HCT116 (cell line): Measurements from ENCODE around the gene ORC3. TPM values are rescaled to one million over a fixed set of nuclear protein-coding genes. Genes with fewer than 3 reads are reported as not detected.

Source experiments
- ATAC-seq: fragments of 200-7000 bp; cut with Tn5 transposase; 2 replicates; pipeline ENCODE4 v1.9.1; 2020; ENCODE audit warnings: mild to moderate bottlenecking, moderate library complexity
- BruUV-seq: library from RNA; stranded (reverse); fragments of 400-500 nt; replicated peaks from 2 replicates; lab custom pipeline; 2021; lab: Mats Ljungman, UMichigan
- CTCF ChIA-PET: fragments of 300-600 bp; sonication (Branson Sonifier 250); formaldehyde crosslinking; loops from one replicate; lab custom pipeline; 2021; ENCODE audit warnings: antibody characterized with exemption; lab: Charles Lee
- POLR2A ChIA-PET: fragments of 300-600, 350-600 bp; sonication (Branson Sonifier 250); formaldehyde crosslinking; loops from one replicate; lab custom pipeline; 2021; ENCODE audit warnings: antibody characterized with exemption; lab: Charles Lee
- RAD21 ChIA-PET, 2 experiments: fragments of 300-600 bp; sonication (Branson Sonifier 250); formaldehyde crosslinking; loops; one replicate each; lab custom pipeline; 2023; ENCODE audit warnings: low total read pairs in 2 of 2; ENCODE audit not compliant: uncharacterized antibody in 2 of 2, unreplicated experiment in 2 of 2, low non-redundant PET in 1 of 2; lab: Charles Lee
- DNase-seq: peaks from one replicate; pipeline ENCODE4 v3.0.0-alpha.2; 2010; ENCODE audit warnings: low read depth, low spot score
- H2AFZ ChIP-seq: fragments of 200-600 bp; shearing (Covaris generic), sonication (generic); 2 replicates; pipeline ENCODE4 v1.6.1; 2017; ENCODE audit warnings: low read depth, mixed run types, mixed read lengths, antibody characterized with exemption, low read length; ENCODE audit not compliant: poor library complexity, severe bottlenecking
- H3K27ac ChIP-seq: 2 replicates; pipeline ENCODE4 v1.5.1; 2012; ENCODE audit warnings: low read depth, low read length
- H3K27me3 ChIP-seq: fragments of 200-600 bp; sonication (generic); 2 replicates; pipeline ENCODE4 v1.6.1; 2016; ENCODE audit warnings: mixed run types, low read length, mixed read lengths; ENCODE audit not compliant: insufficient read depth
- H3K36me3 ChIP-seq, 2 experiments: fragments of 200-500 bp in 1 of 2; fragments of 200-600 bp in 1 of 2; sonication (Bioruptor generic) in 1 of 2; sonication (generic) in 1 of 2; 2 replicates each; pipeline versions ENCODE4 v1.5.1 to v1.6.1; 2014 to 2016; ENCODE audit warnings: low read length in 2 of 2, inconsistent platforms in 1 of 2, mixed read lengths in 1 of 2, mixed run types in 1 of 2; ENCODE audit not compliant: insufficient read depth in 2 of 2, control insufficient read depth in 1 of 2
- H3K4me1 ChIP-seq, 2 experiments: fragments of 200-600 bp in 1 of 2; sonication (generic) in 1 of 2; 2 replicates each; pipeline versions ENCODE4 v1.5.1 to v1.6.1; 2012 to 2017; ENCODE audit warnings: low read length in 2 of 2, inconsistent platforms in 1 of 2, mild to moderate bottlenecking in 1 of 2, mixed read lengths in 1 of 2, mixed run types in 1 of 2, moderate library complexity in 1 of 2; ENCODE audit not compliant: insufficient read depth in 2 of 2, control insufficient read depth in 1 of 2
- H3K4me2 ChIP-seq: fragments of 200-600 bp; sonication (generic); 2 replicates; pipeline ENCODE4 v1.6.1; 2017; ENCODE audit warnings: mixed run types, low read length, mixed read lengths
- H3K4me3 ChIP-seq, 2 experiments: fragments of 200-600 bp in 1 of 2; sonication (generic) in 1 of 2; replicated peaks in 1 of 2; 2 replicates each; pipeline ENCODE4 v1.5.1; 2011 to 2016; ENCODE audit warnings: low read length in 2 of 2, control low read depth in 1 of 2, low read depth in 1 of 2, mild to moderate bottlenecking in 1 of 2, mixed read lengths in 1 of 2, mixed run types in 1 of 2
- H3K79me2 ChIP-seq: fragments of 200-600 bp; sonication (generic); 2 replicates; pipeline ENCODE4 v1.6.1; 2017; ENCODE audit warnings: mild to moderate bottlenecking, mixed run types, low read length, moderate library complexity, mixed read lengths; ENCODE audit not compliant: insufficient read depth
- H3K9ac ChIP-seq: fragments of 200-600 bp; sonication (generic); 2 replicates; pipeline ENCODE4 v1.6.1; 2016; ENCODE audit warnings: low read length, mixed read lengths
- H3K9me2 ChIP-seq: fragments of 200-600 bp; sonication (generic), shearing (Covaris generic); 2 replicates; pipeline ENCODE4 v1.6.1; 2017; ENCODE audit warnings: mixed run types, mild to moderate bottlenecking, moderate library complexity; ENCODE audit not compliant: insufficient read depth
- H3K9me3 ChIP-seq, 2 experiments: fragments of 200-500 bp in 1 of 2; fragments of 200-600 bp in 1 of 2; sonication (Bioruptor generic) in 1 of 2; sonication (generic) in 1 of 2; 2 replicates each; pipeline ENCODE4 v1.6.1; 2014 to 2017; ENCODE audit warnings: low read length in 2 of 2, mixed read lengths in 2 of 2, inconsistent platforms in 1 of 2, low read depth in 1 of 2, mild to moderate bottlenecking in 1 of 2, mixed run types in 1 of 2, moderate library complexity in 1 of 2; ENCODE audit not compliant: control insufficient read depth in 1 of 2, insufficient read depth in 1 of 2
- H4K20me1 ChIP-seq: fragments of 200-600 bp; sonication (generic), shearing (Covaris generic); 2 replicates; pipeline ENCODE4 v1.6.1; 2017; ENCODE audit warnings: mixed run types, mild to moderate bottlenecking, moderate library complexity; ENCODE audit not compliant: insufficient read depth
- EGR1 ChIP-seq: IDR thresholded peaks from 2 replicates; pipeline ENCODE4 v1.6.1; 2012; ENCODE audit warnings: low read depth
- ELF1 ChIP-seq: IDR thresholded peaks from 2 replicates; pipeline ENCODE4 v1.6.1; 2012; ENCODE audit warnings: low read depth, borderline replicate concordance
- EZH2 ChIP-seq: fragments of 200-600 bp; sonication (generic); IDR thresholded peaks from 2 replicates; pipeline ENCODE4 v1.6.1; 2017; ENCODE audit warnings: antibody characterized with exemption, mixed run types
- EZH2phosphoT487 ChIP-seq: fragments of 200-600 bp; IDR thresholded peaks from 2 replicates; pipeline ENCODE4 v1.6.1; 2018; ENCODE audit warnings: antibody characterized with exemption, borderline replicate concordance
- POLR2A ChIP-seq: IDR thresholded peaks from 2 replicates; pipeline ENCODE4 v1.7.0; 2011; ENCODE audit warnings: borderline replicate concordance; ENCODE audit not compliant: insufficient read depth, insufficient read length; ENCODE audit errors: extremely low read depth
- RAD21 ChIP-seq: IDR thresholded peaks from 2 replicates; pipeline ENCODE4 v1.6.1; 2012; ENCODE audit warnings: low read depth, mild to moderate bottlenecking
- ZNF274 ChIP-seq: fragments of 200-500 bp; sonication (Bioruptor generic); IDR thresholded peaks from 2 replicates; pipeline ENCODE4 v1.6.1; 2014; ENCODE audit warnings: mild to moderate bottlenecking, low read depth, low read length, inconsistent platforms
- intact Hi-C: fragments of 100-400 bp; cut with micrococcal nuclease; formaldehyde crosslinking; loops from 2 replicates; pipeline ENCODE4 v1.10.0; 2022
- total RNA-seq: library from RNA; stranded (reverse); gene quantifications from one replicate; pipeline ENCODE4 v1.2.1, GENCODE V29; 2021; ENCODE audit not compliant: unreplicated experiment
- TF ChIP-seq, protein P1 (sequence below): IDR thresholded peaks from 2 replicates; pipeline ENCODE4 v1.6.1; 2011; ENCODE audit warnings: mild to moderate bottlenecking, low read length, moderate library complexity; ENCODE audit not compliant: insufficient replicate concordance; ENCODE audit errors: extremely low read depth
- TF ChIP-seq, protein P2 (sequence below): IDR thresholded peaks from 2 replicates; pipeline ENCODE4 v1.6.1; 2012; ENCODE audit warnings: low read depth
- TF ChIP-seq, protein P3 (sequence below): IDR thresholded peaks from 2 replicates; pipeline ENCODE4 v1.6.1; 2012

The ORC3 gene
- total RNA-seq, 1 experiment from 2014 or later: 34.2 TPM

DNA sequence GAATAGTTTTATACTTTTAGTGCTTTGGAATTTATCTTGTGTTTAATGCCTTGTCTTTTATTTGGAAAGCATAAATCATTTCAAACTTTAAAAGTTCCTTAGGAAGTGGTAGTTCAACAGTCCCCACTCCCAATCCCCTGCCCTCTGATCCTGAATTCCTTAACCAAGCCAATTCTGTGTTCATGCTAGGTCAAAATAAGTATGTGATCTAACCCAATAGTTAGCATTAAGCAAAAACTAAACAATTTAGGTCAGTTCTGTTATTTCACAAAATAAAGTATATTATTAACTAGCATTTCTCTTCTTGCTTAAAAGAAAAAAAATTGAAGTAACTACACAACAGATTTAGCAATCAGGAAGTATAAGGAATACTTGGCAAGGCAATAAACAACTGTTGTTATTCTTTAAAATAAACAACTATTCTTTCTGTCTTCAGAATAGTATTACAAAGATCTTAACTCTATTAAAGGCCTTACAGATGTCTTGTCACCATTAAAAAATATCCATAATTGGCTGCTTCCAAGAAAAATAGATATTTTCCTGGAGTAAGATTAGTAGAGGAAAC is 75.1 kb downstream of the ORC3 start (continued):
- TF ChIP-seq, protein P1, sequence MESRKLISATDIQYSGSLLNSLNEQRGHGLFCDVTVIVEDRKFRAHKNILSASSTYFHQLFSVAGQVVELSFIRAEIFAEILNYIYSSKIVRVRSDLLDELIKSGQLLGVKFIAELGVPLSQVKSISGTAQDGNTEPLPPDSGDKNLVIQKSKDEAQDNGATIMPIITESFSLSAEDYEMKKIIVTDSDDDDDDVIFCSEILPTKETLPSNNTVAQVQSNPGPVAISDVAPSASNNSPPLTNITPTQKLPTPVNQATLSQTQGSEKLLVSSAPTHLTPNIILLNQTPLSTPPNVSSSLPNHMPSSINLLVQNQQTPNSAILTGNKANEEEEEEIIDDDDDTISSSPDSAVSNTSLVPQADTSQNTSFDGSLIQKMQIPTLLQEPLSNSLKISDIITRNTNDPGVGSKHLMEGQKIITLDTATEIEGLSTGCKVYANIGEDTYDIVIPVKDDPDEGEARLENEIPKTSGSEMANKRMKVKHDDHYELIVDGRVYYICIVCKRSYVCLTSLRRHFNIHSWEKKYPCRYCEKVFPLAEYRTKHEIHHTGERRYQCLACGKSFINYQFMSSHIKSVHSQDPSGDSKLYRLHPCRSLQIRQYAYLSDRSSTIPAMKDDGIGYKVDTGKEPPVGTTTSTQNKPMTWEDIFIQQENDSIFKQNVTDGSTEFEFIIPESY: no peak
- no peak for TF ChIP-seq POLR2A
- no peak for TF ChIP-seq ELF1

DNA sequence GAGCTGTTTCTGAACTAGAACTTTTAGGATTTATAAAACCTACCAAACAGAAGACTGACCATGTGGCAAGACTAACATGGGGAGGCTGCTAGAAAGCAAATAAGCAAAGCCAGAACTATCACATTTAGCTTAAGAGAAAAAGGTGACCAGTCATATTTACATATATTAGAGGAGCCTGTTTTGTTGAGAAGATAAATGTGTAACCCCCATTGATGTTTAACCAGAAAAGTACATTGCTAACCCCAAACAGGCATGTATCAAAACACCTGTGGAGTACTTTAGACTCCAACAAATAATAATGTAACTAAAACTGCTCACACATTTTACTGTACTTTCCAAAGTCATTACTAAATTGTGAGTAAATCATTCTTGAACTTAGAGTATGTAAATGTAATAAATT is 77.1 kb downstream of the ORC3 start:
- H3K27me3 ChIP-seq: no peaks in the 10 kb centered on the region
- no peak overlapping the region for H3K27ac ChIP-seq
- H3K4me1 ChIP-seq: no peaks in the 10 kb centered on the region
- H3K4me2 ChIP-seq: no peak overlapping the region
- no peaks in the 10 kb centered on the region for H3K9me2 ChIP-seq
- no peaks in the 10 kb centered on the region for H4K20me1 ChIP-seq
- POLR2A ChIA-PET: no interaction called here
- H3K4me3 ChIP-seq: no peak overlapping the region
- no peaks in the 10 kb centered on the region for H3K9me3 ChIP-seq
- no peak for TF ChIP-seq RAD21
- TF ChIP-seq ZNF274: no peak
- no peak for TF ChIP-seq EGR1
- TF ChIP-seq, protein P2, sequence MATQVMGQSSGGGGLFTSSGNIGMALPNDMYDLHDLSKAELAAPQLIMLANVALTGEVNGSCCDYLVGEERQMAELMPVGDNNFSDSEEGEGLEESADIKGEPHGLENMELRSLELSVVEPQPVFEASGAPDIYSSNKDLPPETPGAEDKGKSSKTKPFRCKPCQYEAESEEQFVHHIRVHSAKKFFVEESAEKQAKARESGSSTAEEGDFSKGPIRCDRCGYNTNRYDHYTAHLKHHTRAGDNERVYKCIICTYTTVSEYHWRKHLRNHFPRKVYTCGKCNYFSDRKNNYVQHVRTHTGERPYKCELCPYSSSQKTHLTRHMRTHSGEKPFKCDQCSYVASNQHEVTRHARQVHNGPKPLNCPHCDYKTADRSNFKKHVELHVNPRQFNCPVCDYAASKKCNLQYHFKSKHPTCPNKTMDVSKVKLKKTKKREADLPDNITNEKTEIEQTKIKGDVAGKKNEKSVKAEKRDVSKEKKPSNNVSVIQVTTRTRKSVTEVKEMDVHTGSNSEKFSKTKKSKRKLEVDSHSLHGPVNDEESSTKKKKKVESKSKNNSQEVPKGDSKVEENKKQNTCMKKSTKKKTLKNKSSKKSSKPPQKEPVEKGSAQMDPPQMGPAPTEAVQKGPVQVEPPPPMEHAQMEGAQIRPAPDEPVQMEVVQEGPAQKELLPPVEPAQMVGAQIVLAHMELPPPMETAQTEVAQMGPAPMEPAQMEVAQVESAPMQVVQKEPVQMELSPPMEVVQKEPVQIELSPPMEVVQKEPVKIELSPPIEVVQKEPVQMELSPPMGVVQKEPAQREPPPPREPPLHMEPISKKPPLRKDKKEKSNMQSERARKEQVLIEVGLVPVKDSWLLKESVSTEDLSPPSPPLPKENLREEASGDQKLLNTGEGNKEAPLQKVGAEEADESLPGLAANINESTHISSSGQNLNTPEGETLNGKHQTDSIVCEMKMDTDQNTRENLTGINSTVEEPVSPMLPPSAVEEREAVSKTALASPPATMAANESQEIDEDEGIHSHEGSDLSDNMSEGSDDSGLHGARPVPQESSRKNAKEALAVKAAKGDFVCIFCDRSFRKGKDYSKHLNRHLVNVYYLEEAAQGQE: no peak
- TF ChIP-seq POLR2A: no peak
- TF ChIP-seq EZH2phosphoT487: no peak
- TF ChIP-seq, protein P3, sequence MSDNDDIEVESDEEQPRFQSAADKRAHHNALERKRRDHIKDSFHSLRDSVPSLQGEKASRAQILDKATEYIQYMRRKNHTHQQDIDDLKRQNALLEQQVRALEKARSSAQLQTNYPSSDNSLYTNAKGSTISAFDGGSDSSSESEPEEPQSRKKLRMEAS: no peak
- no peak for TF ChIP-seq EZH2
- no peak for TF ChIP-seq ELF1
- TF ChIP-seq, all 23 proteins: peak for 0
- Histone ChIP-seq H3K36me3 (no peaks in the 10 kb centered on the region; a peak in 1 of 4 replicates), H2AFZ (no peak overlapping the region), H3K79me2 (no peaks in the 10 kb centered on the region), H3K9ac (no peak overlapping the region)
- RAD21 ChIA-PET: no interaction called here
- no peak for DNase-seq
- intact Hi-C loops: no loop called here
- no peak for ATAC-seq
- CTCF ChIA-PET: no interaction called here
- no TSS peak for BruUV-seq
